HEK293 (cell line): Measurements from ENCODE around the gene PEX16.
A peak's percentile ranks its signal among the peaks of the same experiment; 100 is the strongest.

ENCODE experiments used
- CTCF ChIA-PET: fragments of 350-600 bp; formaldehyde crosslinking; extraction: SDS; loops from one replicate; lab custom pipeline; 2021; ENCODE audit warnings: antibody characterized with exemption; lab: Yijun Ruan, JAX
- POLR2A ChIA-PET: fragments of 300-600 bp; formaldehyde crosslinking; extraction: SDS; loops from one replicate; lab custom pipeline; 2020; ENCODE audit warnings: antibody characterized with exemption, inconsistent platforms; lab: Yijun Ruan, JAX
- H3K27ac ChIP-seq: fragments of 200-500 bp; sonication (Bioruptor generic); 2 replicates; pipeline ENCODE4 v1.5.1; 2014; ENCODE audit warnings: low read depth, low read length, control low read depth, inconsistent platforms; ENCODE audit errors: extremely low read depth
- H3K36me3 ChIP-seq, 2 experiments: fragments of 200-500 bp in 1 of 2; sonication (Bioruptor generic) in 1 of 2; 1 replicate in 1 of 2; 2 replicates in 1 of 2; pipeline ENCODE4 v1.5.1; 2014 to 2017; ENCODE audit warnings: inconsistent platforms in 2 of 2, low read length in 2 of 2; ENCODE audit not compliant: control insufficient read depth in 2 of 2, insufficient read depth in 1 of 2
- H3K4me1 ChIP-seq: fragments of 200-500 bp; sonication (Bioruptor generic); 2 replicates; pipeline ENCODE4 v1.5.1; 2014; ENCODE audit warnings: mild to moderate bottlenecking, low read length, inconsistent platforms; ENCODE audit not compliant: control insufficient read depth, insufficient read depth
- H3K4me3 ChIP-seq: 2 replicates; pipeline ENCODE4 v1.5.1; 2011; ENCODE audit warnings: low read depth, mild to moderate bottlenecking, control low read depth, low read length, moderate library complexity
- H3K9me3 ChIP-seq: fragments of 200-500 bp; sonication (Bioruptor generic); 2 replicates; pipeline ENCODE4 v1.5.1; 2014; ENCODE audit warnings: low read depth, low read length, inconsistent platforms; ENCODE audit not compliant: control insufficient read depth, insufficient read depth
- BCL11A ChIP-seq: fragments of 450-650 bp; formaldehyde crosslinking; IDR thresholded peaks from 2 replicates; pipeline ENCODE4 v1.5.1; 2016; ENCODE audit warnings: low read depth, missing biosample characterization, missing genetic modification characterization
- GLI2 ChIP-seq: fragments of 450-650 bp; formaldehyde crosslinking; IDR thresholded peaks from 2 replicates; pipeline ENCODE4; 2017; ENCODE audit warnings: missing biosample characterization, missing genetic modification characterization, low read depth, borderline replicate concordance
- GLIS1 ChIP-seq: fragments of 450-650 bp; formaldehyde crosslinking; IDR thresholded peaks from 2 replicates; pipeline ENCODE4 v1.5.1; 2016; ENCODE audit warnings: missing biosample characterization, missing genetic modification characterization
- GLIS2 ChIP-seq: fragments of 450-650 bp; formaldehyde crosslinking; IDR thresholded peaks from 2 replicates; pipeline ENCODE4 v1.5.1; 2016; ENCODE audit warnings: missing biosample characterization, missing genetic modification characterization
- HOXA7 ChIP-seq: sonication (generic); formaldehyde crosslinking; IDR thresholded peaks from 2 replicates; pipeline ENCODE4 v1.8.1; 2022; ENCODE audit warnings: missing genetic modification reagents, borderline replicate concordance
- SCRT1 ChIP-seq: fragments of 450-650 bp; formaldehyde crosslinking; IDR thresholded peaks from 2 replicates; pipeline ENCODE4 v1.5.1; 2016; ENCODE audit warnings: missing biosample characterization, missing genetic modification characterization, borderline replicate concordance
- SP7 ChIP-seq: fragments of 450-650 bp; formaldehyde crosslinking; IDR thresholded peaks from 2 replicates; pipeline ENCODE4 v1.5.1; 2016; ENCODE audit warnings: missing biosample characterization, missing genetic modification characterization
- ZEB2 ChIP-seq: fragments of 450-650 bp; formaldehyde crosslinking; IDR thresholded peaks from 2 replicates; pipeline ENCODE4 v1.5.1; 2016; ENCODE audit warnings: missing biosample characterization, missing genetic modification characterization
- ZNF148 ChIP-seq: fragments of 450-650 bp; formaldehyde crosslinking; IDR thresholded peaks from 2 replicates; pipeline ENCODE4 v1.5.0; 2017; ENCODE audit warnings: missing biosample characterization, missing genetic modification characterization, borderline replicate concordance
- ZNF169 ChIP-seq: fragments of 450-650 bp; formaldehyde crosslinking; IDR thresholded peaks from 2 replicates; pipeline ENCODE4 v1.5.1; 2016; ENCODE audit warnings: missing biosample characterization, missing genetic modification characterization
- ZNF19 ChIP-seq: fragments of 450-650 bp; formaldehyde crosslinking; IDR thresholded peaks from 2 replicates; pipeline ENCODE4; 2016; ENCODE audit warnings: missing biosample characterization, missing genetic modification characterization, low read depth
- ZNF211 ChIP-seq: fragments of 450-650 bp; formaldehyde crosslinking; IDR thresholded peaks from 2 replicates; pipeline ENCODE4 v1.5.1; 2016; ENCODE audit warnings: low read depth, missing biosample characterization, missing genetic modification characterization
- ZNF248 ChIP-seq: fragments of 450-650 bp; formaldehyde crosslinking; IDR thresholded peaks from 2 replicates; pipeline ENCODE4 v1.5.1; 2017; ENCODE audit warnings: missing biosample characterization, missing genetic modification characterization
- ZNF302 ChIP-seq: fragments of 450-650 bp; formaldehyde crosslinking; IDR thresholded peaks from 2 replicates; pipeline ENCODE4 v1.5.1; 2016; ENCODE audit warnings: missing biosample characterization, missing genetic modification characterization, low read depth
- ZNF341 ChIP-seq: fragments of 450-650 bp; formaldehyde crosslinking; IDR thresholded peaks from 2 replicates; pipeline ENCODE4; 2016; ENCODE audit warnings: low read depth, missing biosample characterization, missing genetic modification characterization
- ZNF394 ChIP-seq: fragments of 450-650 bp; formaldehyde crosslinking; IDR thresholded peaks from 2 replicates; pipeline ENCODE4 v1.5.1; 2016; ENCODE audit warnings: missing biosample characterization, missing genetic modification characterization, mild to moderate bottlenecking, moderate library complexity, borderline replicate concordance
- ZNF548 ChIP-seq: fragments of 450-650 bp; formaldehyde crosslinking; IDR thresholded peaks from 2 replicates; pipeline ENCODE4 v1.5.1; 2016; ENCODE audit warnings: missing biosample characterization, missing genetic modification characterization
- ZNF585B ChIP-seq: fragments of 450-650 bp; formaldehyde crosslinking; IDR thresholded peaks from 2 replicates; pipeline ENCODE4 v1.5.1; 2016; ENCODE audit warnings: missing biosample characterization, missing genetic modification characterization
- ZNF664 ChIP-seq: fragments of 450-650 bp; formaldehyde crosslinking; IDR thresholded peaks from 2 replicates; pipeline ENCODE4 v1.5.1; 2016; ENCODE audit warnings: missing biosample characterization, missing genetic modification characterization
- ZNF76 ChIP-seq: fragments of 450-650 bp; formaldehyde crosslinking; IDR thresholded peaks from 2 replicates; pipeline ENCODE4; 2016; ENCODE audit warnings: low read depth, missing biosample characterization, missing genetic modification characterization, borderline replicate concordance
- ZSCAN23 ChIP-seq: fragments of 450-650 bp; formaldehyde crosslinking; IDR thresholded peaks from 2 replicates; pipeline ENCODE4 v1.5.1; 2016; ENCODE audit warnings: missing biosample characterization, missing genetic modification characterization
- ZSCAN30 ChIP-seq: fragments of 450-650 bp; IDR thresholded peaks from 2 replicates; pipeline ENCODE4 v1.5.1; 2018; ENCODE audit warnings: missing biosample characterization, mild to moderate bottlenecking, missing genetic modification characterization, moderate library complexity
- TF ChIP-seq, protein P1 (sequence below): fragments of 450-650 bp; formaldehyde crosslinking; optimal IDR thresholded peaks from 2 replicates; pipeline ENCODE3; 2016; ENCODE audit warnings: missing biosample characterization, mild to moderate bottlenecking, missing genetic modification characterization

PEX16 gene

DNA sequence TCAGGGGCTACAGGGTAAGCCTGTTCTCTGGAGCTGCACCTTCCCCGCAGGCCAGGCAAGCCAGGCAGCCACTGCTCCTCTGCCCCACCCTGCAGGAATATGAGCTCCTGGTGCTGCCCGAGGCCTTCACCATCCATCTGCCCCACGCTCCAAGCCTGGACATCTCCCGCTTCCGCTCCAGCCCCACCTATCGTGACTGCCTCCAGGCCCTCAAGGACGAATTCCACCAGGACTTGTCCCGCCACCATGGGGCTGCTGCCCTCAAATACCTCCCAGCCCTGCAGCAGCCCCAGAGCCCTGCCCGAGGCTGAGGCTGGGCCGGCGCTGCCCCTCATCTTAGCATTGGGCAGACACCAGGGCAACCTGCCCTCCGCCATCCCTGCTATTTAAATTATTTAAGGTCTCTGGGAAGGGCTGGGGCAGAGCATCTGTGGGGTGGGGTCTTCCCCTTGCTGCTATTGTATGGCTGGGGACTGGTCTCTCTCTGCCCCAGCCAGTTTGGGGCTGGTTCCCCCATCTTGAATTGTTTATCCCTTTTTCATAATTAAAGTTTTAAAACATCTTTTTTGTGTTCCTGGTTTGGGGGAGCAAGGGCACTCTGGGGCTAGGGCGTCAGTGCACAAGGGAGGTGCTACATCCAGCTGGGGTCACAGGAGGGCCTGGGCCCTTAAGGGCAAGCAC, 11.0 kb upstream of the PEX16 start:
- Histone ChIP-seq H3K9me3 (no peaks in the 10 kb centered on the region), H3K4me3 (no peak overlapping the region), H3K4me1 (no peaks in the 10 kb centered on the region), H3K27ac (no peak overlapping the region), H3K36me3 (peaks cover 0 to 30% of the 10 kb centered on the region in 2 experiments; a peak in 1 of 3 replicates)
- ChIA-PET CTCF (interaction anchor here (0.7 to 2.4 kb wide), 3 partner anchors 36 to 171 kb away, joined by 3 to 7 read pairs (median 5); no protein-coding TSS in a partner anchor), POLR2A (interaction anchor here (0.6 to 0.9 kb wide), 2 partner anchors 11 to 57 kb away, joined by 3 read pairs; no protein-coding TSS in a partner anchor)
- no peak for TF ChIP-seq BCL11A (tag by site-specific recombination)
- no peak for TF ChIP-seq ZNF548
- TF ChIP-seq ZNF394 (tag by site-specific recombination): no peak
- no peak for TF ChIP-seq GLIS1 (tag by site-specific recombination)
- no peak for TF ChIP-seq GLIS2
- TF ChIP-seq ZSCAN30: no peak
- TF ChIP-seq ZNF302 (tag by site-specific recombination): no peak
- no peak for TF ChIP-seq ZNF19 (tag by site-specific recombination)
- no peak for TF ChIP-seq ZNF148 (tag by site-specific recombination)
- no peak for TF ChIP-seq ZNF248 (tag by site-specific recombination)
- no peak for TF ChIP-seq ZNF341 (tag by site-specific recombination)
- TF ChIP-seq ZNF76 (tag by site-specific recombination): no peak
- TF ChIP-seq ZNF585B (tag by site-specific recombination): no peak
- no peak for TF ChIP-seq GLI2
- TF ChIP-seq ZEB2: no peak

GRCh38 chr11:45927684-45928413, 10.2 kb upstream of the PEX16 start:
- no peak overlapping the region for H3K4me3 ChIP-seq
- POLR2A ChIA-PET: interaction anchor here (0.9 to 1.1 kb wide), 2 partner anchors 23 to 56 kb away, joined by 3 read pairs; no protein-coding TSS in a partner anchor
- TF ChIP-seq SP7: no peak
- TF ChIP-seq ZNF664 (tag by site-specific recombination): no peak
- TF ChIP-seq SCRT1: peak; percentile 63; the same call in 1 of the 2 replicates
- no peak for TF ChIP-seq ZNF211 (tag by site-specific recombination)
- TF ChIP-seq, protein P1, sequence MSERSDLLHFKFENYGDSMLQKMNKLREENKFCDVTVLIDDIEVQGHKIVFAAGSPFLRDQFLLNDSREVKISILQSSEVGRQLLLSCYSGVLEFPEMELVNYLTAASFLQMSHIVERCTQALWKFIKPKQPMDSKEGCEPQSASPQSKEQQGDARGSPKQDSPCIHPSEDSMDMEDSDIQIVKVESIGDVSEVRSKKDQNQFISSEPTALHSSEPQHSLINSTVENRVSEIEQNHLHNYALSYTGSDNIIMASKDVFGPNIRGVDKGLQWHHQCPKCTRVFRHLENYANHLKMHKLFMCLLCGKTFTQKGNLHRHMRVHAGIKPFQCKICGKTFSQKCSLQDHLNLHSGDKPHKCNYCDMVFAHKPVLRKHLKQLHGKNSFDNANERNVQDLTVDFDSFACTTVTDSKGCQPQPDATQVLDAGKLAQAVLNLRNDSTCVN (tag by site-specific recombination): no peak
- TF ChIP-seq ZSCAN23: no peak
- TF ChIP-seq ZNF169 (tag by site-specific recombination): no peak
- TF ChIP-seq HOXA7 (CRISPR knock-in tag): no peak
- TF ChIP-seq, all 188 proteins: peak for 1
- no peaks in the 10 kb centered on the region for H3K9me3 ChIP-seq
- CTCF ChIA-PET: interaction anchor here (0.7 to 2.4 kb wide), 3 partner anchors 37 to 172 kb away, joined by 3 to 7 read pairs (median 5); no protein-coding TSS in a partner anchor
- H3K4me1 ChIP-seq: no peaks in the 10 kb centered on the region
- H3K36me3 ChIP-seq: peaks cover 0 to 23% of the 10 kb centered on the region in 2 experiments; a peak in 1 of 3 replicates
- H3K27ac ChIP-seq: no peak overlapping the region
